WTC11 (cell line): ENCODE measurements around the gene SIM2. TPM values are rescaled to one million over a fixed set of nuclear protein-coding genes. Genes with fewer than 3 reads are reported as not detected.

Experiments
- ATAC-seq: fragments of 200-7000 bp; cut with Tn5 transposase; 2 replicates; pipeline ENCODE4 v1.10.0; 2021; ENCODE audit warnings: mild to moderate bottlenecking, moderate library complexity
- CTCF ChIA-PET: fragments of 300-600 bp; sonication (Branson Sonifier 250); formaldehyde crosslinking; loops from one replicate; lab custom pipeline; 2021; ENCODE audit warnings: antibody characterized with exemption; lab: Charles Lee
- POLR2A ChIA-PET: fragments of 350-600 bp; sonication (Branson Sonifier 250); formaldehyde crosslinking; loops from one replicate; lab custom pipeline; 2021; ENCODE audit warnings: antibody characterized with exemption; lab: Charles Lee
- DNase-seq: peaks from one replicate; pipeline ENCODE4 v3.0.0; 2021; ENCODE audit warnings: low spot score
- H3K27ac Mint-ChIP-seq: 2 replicates; pipeline ENCODE4 v1.8.0; 2021; ENCODE audit warnings: mixed read lengths
- H3K27me3 Mint-ChIP-seq: 2 replicates; pipeline ENCODE4 v1.8.0; 2021; ENCODE audit warnings: low read depth, mild to moderate bottlenecking, moderate library complexity, mixed read lengths
- H3K36me3 Mint-ChIP-seq: 2 replicates; pipeline ENCODE4 v1.8.0; 2021; ENCODE audit warnings: mixed read lengths
- H3K4me1 Mint-ChIP-seq: 2 replicates; pipeline ENCODE4 v1.8.0; 2022; ENCODE audit warnings: mixed read lengths
- H3K4me3 Mint-ChIP-seq: 2 replicates; pipeline ENCODE4 v1.8.0; 2021; ENCODE audit warnings: mild to moderate bottlenecking, moderate library complexity, mixed read lengths
- H3K9me3 Mint-ChIP-seq: 2 replicates; pipeline ENCODE4 v1.8.0; 2021; ENCODE audit warnings: mixed read lengths
- CBFB ChIP-seq: sonication (generic); formaldehyde crosslinking; IDR thresholded peaks from 2 replicates; pipeline ENCODE4 v1.8.1; 2022; ENCODE audit warnings: mild to moderate bottlenecking, low read depth, missing genetic modification reagents
- EMX1 ChIP-seq: fragments of 250-450 bp; sonication (Bioruptor Pico); IDR thresholded peaks from 2 replicates; pipeline ENCODE4 v1.8.0; 2021; ENCODE audit warnings: mild to moderate bottlenecking
- GRHL2 ChIP-seq: fragments of 250-450 bp; sonication (Bioruptor Pico); IDR thresholded peaks from 2 replicates; pipeline ENCODE4 v1.8.0; 2022; ENCODE audit warnings: mild to moderate bottlenecking, moderate library complexity; ENCODE audit not compliant: insufficient replicate concordance, severe bottlenecking
- HMGA2 ChIP-seq: fragments of 250-450 bp; sonication (Bioruptor Pico); IDR thresholded peaks from 2 replicates; pipeline ENCODE4 v1.4.0; 2021; ENCODE audit warnings: mild to moderate bottlenecking, moderate library complexity
- MYBL2 ChIP-seq: sonication (generic); formaldehyde crosslinking; IDR thresholded peaks from 2 replicates; pipeline ENCODE4 v1.8.1; 2023; ENCODE audit warnings: mild to moderate bottlenecking, moderate library complexity, missing genetic modification reagents
- NFE2L1 ChIP-seq: sonication (generic); formaldehyde crosslinking; IDR thresholded peaks from 2 replicates; pipeline ENCODE4 v1.8.1; 2023; ENCODE audit warnings: missing genetic modification reagents
- PRRX2 ChIP-seq: fragments of 250-450 bp; sonication (Bioruptor Pico); IDR thresholded peaks from 2 replicates; pipeline ENCODE4 v1.8.0; 2021; ENCODE audit warnings: mild to moderate bottlenecking
- RELA ChIP-seq: sonication (generic); formaldehyde crosslinking; IDR thresholded peaks from 2 replicates; pipeline ENCODE4 v1.8.1; 2022; ENCODE audit warnings: missing genetic modification reagents, mild to moderate bottlenecking, borderline replicate concordance
- ZNF416 ChIP-seq: fragments of 250-450 bp; sonication (Bioruptor Pico); IDR thresholded peaks from 2 replicates; pipeline ENCODE4 v1.9.0; 2021; ENCODE audit warnings: mild to moderate bottlenecking, inconsistent platforms
- total RNA-seq: library from RNA; stranded (reverse); gene quantifications from 3 replicates; pipeline ENCODE4 v1.2.3, GENCODE V29; 2021
- TF ChIP-seq, protein P1 (sequence below): fragments of 200-600 bp; IDR thresholded peaks from 2 replicates; pipeline ENCODE4 v1.8.0; 2022; ENCODE audit warnings: antibody characterized with exemption
- TF ChIP-seq, protein P2 (sequence below): fragments of 250-450 bp; sonication (Bioruptor Pico); IDR thresholded peaks from 2 replicates; pipeline ENCODE4 v1.8.0; 2021; ENCODE audit warnings: mild to moderate bottlenecking
- TF ChIP-seq, protein P3 (sequence below): fragments of 250-450 bp; sonication (Bioruptor Pico); IDR thresholded peaks from 2 replicates; pipeline ENCODE4 v1.9.0; 2021; ENCODE audit warnings: moderate library complexity, mild to moderate bottlenecking, inconsistent platforms, borderline replicate concordance
- TF ChIP-seq, protein P4 (sequence below): sonication (generic); formaldehyde crosslinking; IDR thresholded peaks from 2 replicates; pipeline ENCODE4 v1.8.1; 2022; ENCODE audit warnings: missing genetic modification reagents, borderline replicate concordance
- TF ChIP-seq, protein P5 (sequence below): sonication (generic); formaldehyde crosslinking; IDR thresholded peaks from 2 replicates; pipeline ENCODE4 v1.8.1; 2023; ENCODE audit warnings: mild to moderate bottlenecking, moderate library complexity, missing genetic modification reagents
- TF ChIP-seq, protein P6 (sequence below): sonication (generic); formaldehyde crosslinking; IDR thresholded peaks from 2 replicates; pipeline ENCODE4 v1.8.1; 2023; ENCODE audit warnings: mild to moderate bottlenecking, missing genetic modification reagents, borderline replicate concordance
- TF ChIP-seq, protein P7 (sequence below): sonication (generic); formaldehyde crosslinking; IDR thresholded peaks from 2 replicates; pipeline ENCODE4 v1.8.0; 2023; ENCODE audit warnings: missing genetic modification reagents, mild to moderate bottlenecking, borderline replicate concordance

SIM2 gene
- total RNA-seq, 1 experiment from 2014 or later = 0.17 TPM

DNA sequence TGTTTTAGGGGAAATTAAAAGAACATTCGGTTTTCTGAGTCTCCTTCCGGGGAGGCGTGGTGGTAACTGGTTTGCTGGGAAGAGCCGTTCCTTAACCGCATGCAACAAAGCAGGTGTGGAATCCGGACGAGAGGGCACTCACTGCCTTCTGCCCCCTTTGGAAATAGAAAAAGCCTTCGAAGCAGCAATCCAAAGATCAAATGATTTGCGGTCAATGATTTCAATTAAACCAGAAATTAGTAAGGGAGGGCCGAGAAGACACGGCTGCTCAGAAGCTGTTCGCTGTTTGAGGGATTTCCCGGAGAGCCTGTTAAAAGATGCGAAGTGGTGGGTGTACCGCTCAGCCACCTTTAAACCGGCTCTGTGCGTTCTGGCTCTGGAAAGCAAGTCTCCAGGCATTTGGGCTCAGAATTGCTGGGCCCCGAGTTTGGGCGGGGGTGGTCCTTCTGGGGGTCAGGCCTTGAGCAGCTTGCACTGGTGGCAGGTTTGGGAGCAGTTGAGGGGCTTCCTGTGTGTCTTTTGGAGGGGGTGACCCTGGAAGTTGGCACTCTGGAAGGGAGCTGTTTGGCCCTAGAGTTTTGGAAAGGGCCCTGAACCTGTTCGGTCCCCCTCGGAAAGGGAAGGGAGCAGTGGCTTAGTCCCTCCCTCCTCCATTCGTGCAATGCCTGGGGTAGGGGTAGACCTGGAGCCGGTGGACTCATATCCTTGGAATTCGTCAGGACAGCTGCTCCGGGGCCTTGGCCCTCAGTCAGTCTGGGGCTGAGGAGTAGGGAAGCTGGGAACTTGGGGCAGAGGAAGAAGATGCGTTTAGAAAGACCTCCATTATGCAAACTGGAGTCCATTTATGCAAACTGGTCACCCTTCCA lies 3.1 kb downstream of the SIM2 start:
- H3K27me3 Mint-ChIP-seq = peaks cover 100% of the 10 kb centered on the region

More for the DNA sequence above, 3.1 kb downstream of the SIM2 start:
- H3K36me3 Mint-ChIP-seq = no peaks in the 10 kb centered on the region; the same call in 1 of the 2 replicates
- DNase-seq = no peak
- peaks cover 53% of the 10 kb centered on the region for H3K4me1 Mint-ChIP-seq
- H3K9me3 Mint-ChIP-seq = no peaks in the 10 kb centered on the region
- no peak overlapping the region for H3K27ac Mint-ChIP-seq
- ChIA-PET POLR2A (no interaction called here), CTCF (interaction anchor here (0.7 to 2.4 kb wide), 9 partner anchors 8 to 223 kb away, joined by 3 to 11 read pairs (median 4); no protein-coding TSS in a partner anchor)
- TF ChIP-seq HMGA2 = no peak
- no peak for TF ChIP-seq PRRX2
- TF ChIP-seq, protein P1, sequence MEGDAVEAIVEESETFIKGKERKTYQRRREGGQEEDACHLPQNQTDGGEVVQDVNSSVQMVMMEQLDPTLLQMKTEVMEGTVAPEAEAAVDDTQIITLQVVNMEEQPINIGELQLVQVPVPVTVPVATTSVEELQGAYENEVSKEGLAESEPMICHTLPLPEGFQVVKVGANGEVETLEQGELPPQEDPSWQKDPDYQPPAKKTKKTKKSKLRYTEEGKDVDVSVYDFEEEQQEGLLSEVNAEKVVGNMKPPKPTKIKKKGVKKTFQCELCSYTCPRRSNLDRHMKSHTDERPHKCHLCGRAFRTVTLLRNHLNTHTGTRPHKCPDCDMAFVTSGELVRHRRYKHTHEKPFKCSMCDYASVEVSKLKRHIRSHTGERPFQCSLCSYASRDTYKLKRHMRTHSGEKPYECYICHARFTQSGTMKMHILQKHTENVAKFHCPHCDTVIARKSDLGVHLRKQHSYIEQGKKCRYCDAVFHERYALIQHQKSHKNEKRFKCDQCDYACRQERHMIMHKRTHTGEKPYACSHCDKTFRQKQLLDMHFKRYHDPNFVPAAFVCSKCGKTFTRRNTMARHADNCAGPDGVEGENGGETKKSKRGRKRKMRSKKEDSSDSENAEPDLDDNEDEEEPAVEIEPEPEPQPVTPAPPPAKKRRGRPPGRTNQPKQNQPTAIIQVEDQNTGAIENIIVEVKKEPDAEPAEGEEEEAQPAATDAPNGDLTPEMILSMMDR = no peak
- TF ChIP-seq, protein P2, sequence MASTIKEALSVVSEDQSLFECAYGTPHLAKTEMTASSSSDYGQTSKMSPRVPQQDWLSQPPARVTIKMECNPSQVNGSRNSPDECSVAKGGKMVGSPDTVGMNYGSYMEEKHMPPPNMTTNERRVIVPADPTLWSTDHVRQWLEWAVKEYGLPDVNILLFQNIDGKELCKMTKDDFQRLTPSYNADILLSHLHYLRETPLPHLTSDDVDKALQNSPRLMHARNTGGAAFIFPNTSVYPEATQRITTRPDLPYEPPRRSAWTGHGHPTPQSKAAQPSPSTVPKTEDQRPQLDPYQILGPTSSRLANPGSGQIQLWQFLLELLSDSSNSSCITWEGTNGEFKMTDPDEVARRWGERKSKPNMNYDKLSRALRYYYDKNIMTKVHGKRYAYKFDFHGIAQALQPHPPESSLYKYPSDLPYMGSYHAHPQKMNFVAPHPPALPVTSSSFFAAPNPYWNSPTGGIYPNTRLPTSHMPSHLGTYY (CRISPR knock-in tag) = no peak
- TF ChIP-seq CBFB (CRISPR knock-in tag) = no peak
- no peak for TF ChIP-seq RELA (CRISPR knock-in tag)
- TF ChIP-seq, protein P3, sequence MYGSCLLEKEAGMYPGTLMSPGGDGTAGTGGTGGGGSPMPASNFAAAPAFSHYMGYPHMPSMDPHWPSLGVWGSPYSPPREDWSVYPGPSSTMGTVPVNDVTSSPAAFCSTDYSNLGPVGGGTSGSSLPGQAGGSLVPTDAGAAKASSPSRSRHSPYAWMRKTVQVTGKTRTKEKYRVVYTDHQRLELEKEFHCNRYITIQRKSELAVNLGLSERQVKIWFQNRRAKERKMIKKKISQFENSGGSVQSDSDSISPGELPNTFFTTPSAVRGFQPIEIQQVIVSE = no peak
- TF ChIP-seq, protein P4, sequence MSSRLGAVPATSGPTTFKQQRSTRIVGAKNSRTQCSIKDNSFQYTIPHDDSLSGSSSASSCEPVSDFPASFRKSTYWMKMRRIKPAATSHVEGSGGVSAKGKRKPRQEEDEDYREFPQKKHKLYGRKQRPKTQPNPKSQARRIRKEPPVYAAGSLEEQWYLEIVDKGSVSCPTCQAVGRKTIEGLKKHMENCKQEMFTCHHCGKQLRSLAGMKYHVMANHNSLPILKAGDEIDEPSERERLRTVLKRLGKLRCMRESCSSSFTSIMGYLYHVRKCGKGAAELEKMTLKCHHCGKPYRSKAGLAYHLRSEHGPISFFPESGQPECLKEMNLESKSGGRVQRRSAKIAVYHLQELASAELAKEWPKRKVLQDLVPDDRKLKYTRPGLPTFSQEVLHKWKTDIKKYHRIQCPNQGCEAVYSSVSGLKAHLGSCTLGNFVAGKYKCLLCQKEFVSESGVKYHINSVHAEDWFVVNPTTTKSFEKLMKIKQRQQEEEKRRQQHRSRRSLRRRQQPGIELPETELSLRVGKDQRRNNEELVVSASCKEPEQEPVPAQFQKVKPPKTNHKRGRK (CRISPR knock-in tag) = no peak
- TF ChIP-seq, protein P5, sequence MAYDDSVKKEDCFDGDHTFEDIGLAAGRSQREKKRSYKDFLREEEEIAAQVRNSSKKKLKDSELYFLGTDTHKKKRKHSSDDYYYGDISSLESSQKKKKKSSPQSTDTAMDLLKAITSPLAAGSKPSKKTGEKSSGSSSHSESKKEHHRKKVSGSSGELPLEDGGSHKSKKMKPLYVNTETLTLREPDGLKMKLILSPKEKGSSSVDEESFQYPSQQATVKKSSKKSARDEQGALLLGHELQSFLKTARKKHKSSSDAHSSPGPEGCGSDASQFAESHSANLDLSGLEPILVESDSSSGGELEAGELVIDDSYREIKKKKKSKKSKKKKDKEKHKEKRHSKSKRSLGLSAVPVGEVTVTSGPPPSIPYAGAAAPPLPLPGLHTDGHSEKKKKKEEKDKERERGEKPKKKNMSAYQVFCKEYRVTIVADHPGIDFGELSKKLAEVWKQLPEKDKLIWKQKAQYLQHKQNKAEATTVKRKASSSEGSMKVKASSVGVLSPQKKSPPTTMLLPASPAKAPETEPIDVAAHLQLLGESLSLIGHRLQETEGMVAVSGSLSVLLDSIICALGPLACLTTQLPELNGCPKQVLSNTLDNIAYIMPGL (CRISPR knock-in tag) = no peak
- no peak for TF ChIP-seq GRHL2 (CRISPR knock-in tag)
- TF ChIP-seq, protein P6, sequence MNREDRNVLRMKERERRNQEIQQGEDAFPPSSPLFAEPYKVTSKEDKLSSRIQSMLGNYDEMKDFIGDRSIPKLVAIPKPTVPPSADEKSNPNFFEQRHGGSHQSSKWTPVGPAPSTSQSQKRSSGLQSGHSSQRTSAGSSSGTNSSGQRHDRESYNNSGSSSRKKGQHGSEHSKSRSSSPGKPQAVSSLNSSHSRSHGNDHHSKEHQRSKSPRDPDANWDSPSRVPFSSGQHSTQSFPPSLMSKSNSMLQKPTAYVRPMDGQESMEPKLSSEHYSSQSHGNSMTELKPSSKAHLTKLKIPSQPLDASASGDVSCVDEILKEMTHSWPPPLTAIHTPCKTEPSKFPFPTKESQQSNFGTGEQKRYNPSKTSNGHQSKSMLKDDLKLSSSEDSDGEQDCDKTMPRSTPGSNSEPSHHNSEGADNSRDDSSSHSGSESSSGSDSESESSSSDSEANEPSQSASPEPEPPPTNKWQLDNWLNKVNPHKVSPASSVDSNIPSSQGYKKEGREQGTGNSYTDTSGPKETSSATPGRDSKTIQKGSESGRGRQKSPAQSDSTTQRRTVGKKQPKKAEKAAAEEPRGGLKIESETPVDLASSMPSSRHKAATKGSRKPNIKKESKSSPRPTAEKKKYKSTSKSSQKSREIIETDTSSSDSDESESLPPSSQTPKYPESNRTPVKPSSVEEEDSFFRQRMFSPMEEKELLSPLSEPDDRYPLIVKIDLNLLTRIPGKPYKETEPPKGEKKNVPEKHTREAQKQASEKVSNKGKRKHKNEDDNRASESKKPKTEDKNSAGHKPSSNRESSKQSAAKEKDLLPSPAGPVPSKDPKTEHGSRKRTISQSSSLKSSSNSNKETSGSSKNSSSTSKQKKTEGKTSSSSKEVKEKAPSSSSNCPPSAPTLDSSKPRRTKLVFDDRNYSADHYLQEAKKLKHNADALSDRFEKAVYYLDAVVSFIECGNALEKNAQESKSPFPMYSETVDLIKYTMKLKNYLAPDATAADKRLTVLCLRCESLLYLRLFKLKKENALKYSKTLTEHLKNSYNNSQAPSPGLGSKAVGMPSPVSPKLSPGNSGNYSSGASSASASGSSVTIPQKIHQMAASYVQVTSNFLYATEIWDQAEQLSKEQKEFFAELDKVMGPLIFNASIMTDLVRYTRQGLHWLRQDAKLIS = no peak
- TF ChIP-seq, protein P7, sequence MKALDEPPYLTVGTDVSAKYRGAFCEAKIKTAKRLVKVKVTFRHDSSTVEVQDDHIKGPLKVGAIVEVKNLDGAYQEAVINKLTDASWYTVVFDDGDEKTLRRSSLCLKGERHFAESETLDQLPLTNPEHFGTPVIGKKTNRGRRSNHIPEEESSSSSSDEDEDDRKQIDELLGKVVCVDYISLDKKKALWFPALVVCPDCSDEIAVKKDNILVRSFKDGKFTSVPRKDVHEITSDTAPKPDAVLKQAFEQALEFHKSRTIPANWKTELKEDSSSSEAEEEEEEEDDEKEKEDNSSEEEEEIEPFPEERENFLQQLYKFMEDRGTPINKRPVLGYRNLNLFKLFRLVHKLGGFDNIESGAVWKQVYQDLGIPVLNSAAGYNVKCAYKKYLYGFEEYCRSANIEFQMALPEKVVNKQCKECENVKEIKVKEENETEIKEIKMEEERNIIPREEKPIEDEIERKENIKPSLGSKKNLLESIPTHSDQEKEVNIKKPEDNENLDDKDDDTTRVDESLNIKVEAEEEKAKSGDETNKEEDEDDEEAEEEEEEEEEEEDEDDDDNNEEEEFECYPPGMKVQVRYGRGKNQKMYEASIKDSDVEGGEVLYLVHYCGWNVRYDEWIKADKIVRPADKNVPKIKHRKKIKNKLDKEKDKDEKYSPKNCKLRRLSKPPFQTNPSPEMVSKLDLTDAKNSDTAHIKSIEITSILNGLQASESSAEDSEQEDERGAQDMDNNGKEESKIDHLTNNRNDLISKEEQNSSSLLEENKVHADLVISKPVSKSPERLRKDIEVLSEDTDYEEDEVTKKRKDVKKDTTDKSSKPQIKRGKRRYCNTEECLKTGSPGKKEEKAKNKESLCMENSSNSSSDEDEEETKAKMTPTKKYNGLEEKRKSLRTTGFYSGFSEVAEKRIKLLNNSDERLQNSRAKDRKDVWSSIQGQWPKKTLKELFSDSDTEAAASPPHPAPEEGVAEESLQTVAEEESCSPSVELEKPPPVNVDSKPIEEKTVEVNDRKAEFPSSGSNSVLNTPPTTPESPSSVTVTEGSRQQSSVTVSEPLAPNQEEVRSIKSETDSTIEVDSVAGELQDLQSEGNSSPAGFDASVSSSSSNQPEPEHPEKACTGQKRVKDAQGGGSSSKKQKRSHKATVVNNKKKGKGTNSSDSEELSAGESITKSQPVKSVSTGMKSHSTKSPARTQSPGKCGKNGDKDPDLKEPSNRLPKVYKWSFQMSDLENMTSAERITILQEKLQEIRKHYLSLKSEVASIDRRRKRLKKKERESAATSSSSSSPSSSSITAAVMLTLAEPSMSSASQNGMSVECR = no peak
- TF ChIP-seq NFE2L1 = no peak
- TF ChIP-seq ZNF416 = no peak
- TF ChIP-seq EMX1 (CRISPR knock-in tag) = no peak
- no peak for TF ChIP-seq MYBL2 (CRISPR knock-in tag)
- peak; percentile 1; the same call in 1 of the 2 replicates for ATAC-seq
- peak overlapping the region; percentile 61 for H3K4me3 Mint-ChIP-seq
